GM19351 (cell line): Measurements from ENCODE around the gene IGSF22.

Source experiments
- ATAC-seq: cut with Tn5 transposase; IDR thresholded peaks from one replicate; pipeline ENCODE4 v1.9.1; 2021; ENCODE audit warnings: mild to moderate bottlenecking, moderate library complexity; ENCODE audit not compliant: unreplicated experiment

IGSF22 gene

DNA sequence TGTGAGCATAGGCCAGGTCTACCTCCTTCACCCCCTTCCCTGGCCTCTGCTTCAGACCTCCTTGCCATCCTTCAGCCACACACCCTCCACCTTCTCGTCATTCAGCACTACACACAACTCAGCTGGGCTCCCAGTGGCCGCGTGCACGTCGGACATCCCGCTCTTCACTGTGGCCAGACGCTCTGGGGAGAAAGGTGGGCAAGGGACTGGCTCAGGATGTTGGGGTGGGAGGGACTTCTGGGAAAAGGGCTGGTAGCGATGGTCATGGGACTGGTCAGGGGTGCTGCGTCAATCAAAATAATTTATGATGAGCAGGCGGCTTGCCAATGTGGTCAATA, 11.6 kb downstream of the IGSF22 start:
- no peak for ATAC-seq

DNA sequence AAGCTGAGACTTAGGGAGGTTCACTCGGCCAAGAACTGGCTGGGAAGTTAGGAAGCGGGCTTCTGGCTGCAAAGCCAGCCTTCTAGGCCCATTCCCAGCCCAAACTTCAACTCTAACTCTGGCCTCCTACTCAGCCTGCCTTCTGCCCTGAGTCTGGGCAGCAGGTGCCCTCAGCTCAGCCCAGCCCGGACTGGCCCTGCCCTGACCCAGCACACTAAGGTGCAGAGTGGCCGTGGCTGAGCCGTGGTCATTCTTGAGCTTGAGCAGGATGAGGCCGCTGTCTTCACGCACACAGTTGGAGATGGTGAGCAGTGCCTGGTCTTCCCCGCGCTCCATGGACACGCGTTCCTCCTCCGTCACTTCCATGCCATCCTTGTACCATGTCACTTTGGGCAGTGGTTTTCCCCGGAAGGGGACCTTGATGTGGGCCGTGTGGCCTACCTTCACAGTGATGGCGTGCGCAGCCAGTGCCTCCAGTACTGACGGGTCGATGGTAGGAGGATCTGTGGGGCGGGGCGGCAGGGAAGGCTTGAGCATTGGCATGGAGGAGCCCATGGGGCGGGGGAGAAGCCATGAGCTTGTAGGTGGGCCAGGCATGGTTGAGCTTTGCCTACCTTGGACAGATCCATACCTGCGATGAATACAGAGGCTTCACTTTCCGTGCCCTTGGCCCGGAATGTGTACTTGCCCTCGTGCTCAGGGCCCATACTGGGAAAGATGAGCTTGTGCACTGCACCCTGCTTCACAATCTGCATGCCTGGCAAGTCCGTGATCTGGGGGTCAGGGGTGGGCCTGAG, 12.1 kb downstream of the IGSF22 start:
- no peak for ATAC-seq

DNA sequence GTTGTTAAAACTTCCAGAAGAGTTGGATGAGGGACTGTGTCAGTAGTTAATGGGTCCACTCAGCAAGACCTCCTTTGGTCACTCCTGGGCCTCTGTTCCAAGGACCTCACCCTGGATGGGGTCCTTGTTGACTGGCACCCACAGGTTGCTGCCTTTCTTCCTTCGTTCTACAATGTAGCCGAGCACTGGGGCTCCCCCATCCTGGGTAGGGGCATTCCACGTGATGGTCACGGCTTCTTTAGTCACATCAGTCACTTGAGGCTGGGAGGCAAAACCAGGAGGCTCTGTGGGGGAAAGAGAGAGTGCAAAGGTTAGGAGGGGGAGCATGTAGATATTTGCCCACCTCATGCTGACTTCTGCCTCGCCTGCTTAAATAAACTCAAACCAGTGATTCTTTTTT, 15.4 kb downstream of the IGSF22 start:
- ATAC-seq = no peak

DNA sequence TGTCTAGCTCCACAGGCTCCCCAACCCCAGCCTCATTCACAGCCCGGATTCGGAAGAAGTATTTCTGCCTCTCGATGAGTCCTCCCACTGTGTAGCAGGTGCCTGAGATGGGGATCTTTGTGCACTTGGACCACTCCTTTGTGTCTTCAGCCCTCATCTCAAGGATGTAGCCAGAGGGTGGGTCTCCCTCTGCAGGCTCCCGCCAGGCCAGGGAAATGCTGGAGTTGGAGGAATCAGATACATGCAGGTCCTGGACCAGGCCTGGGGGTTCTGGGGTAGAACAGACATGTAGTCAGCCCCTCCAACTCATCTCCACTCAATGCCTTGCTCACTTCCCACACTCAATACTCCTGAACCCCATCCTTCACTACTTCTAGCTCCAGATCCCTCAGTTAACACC, 16.6 kb downstream of the IGSF22 start:
- ATAC-seq = no peak

DNA sequence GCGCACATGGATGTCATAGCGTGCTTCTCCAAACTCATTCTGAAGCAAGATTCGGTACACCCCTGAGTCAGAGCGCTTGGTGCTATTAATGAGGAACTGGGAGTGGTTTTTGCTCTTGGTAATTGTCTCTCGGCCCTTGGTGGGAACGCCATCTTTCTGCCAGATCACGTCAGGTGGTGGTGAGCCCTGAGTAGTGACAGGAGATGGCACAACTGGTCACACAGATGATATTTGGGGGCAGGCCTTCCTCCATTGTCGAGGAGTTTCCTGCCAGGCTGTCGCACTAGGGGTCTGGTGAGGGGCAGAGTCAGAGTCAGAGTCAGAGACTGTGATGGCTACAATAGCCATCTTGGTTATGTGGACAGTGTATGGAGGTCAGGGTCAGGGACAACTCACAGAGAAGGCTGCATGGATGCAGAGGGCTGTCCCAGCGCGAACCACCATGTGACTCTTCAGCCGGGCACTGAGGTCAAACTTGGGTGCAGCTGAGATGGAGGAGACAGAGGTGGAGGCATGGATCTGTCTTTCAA, 18.1 kb downstream of the IGSF22 start:
- no peak for ATAC-seq

DNA sequence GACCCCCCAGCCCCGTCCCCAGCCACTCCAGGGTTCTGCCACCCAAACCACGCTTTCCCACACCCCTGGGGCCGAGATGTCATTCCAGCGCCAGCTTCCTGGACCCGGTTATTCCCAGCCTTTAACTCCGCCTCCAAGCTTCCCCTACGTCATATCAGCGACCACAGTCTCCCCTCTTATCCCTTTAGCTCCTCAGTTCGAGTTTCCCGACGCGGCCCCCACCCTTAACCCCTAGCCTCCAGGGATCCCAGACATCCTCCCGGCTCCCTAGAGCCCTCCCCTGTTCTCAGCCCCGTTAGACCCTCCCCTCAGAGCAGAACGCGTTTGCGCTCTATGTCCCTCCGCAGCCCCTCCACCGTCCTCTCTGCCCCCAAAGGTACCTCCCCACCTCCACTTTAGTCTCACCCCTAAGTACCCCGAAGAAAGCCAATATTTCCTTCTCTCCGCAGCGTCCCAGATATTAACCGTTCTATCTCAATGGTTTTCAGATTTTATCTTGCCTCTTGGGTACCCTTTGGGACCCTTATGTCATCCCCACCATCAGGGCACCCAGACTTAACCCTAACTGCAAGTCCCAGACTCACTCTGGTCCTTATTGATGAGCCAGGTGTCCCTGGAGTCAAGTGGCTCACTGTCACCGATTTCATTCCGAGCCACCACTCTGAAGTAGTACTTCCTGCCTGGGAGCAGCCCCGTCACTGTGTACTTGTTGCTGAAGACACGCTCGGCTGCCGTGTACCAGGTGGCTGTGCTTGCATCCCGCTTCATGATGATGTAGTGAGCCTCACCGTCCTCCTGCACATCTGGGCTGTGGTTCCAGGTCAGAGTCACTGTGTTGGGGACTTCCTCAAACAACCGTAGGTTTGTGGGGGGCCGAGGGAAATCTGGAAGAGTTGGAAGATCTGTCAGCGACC, 19.4 kb downstream of the IGSF22 start:
- peak; percentile 65 for ATAC-seq

DNA sequence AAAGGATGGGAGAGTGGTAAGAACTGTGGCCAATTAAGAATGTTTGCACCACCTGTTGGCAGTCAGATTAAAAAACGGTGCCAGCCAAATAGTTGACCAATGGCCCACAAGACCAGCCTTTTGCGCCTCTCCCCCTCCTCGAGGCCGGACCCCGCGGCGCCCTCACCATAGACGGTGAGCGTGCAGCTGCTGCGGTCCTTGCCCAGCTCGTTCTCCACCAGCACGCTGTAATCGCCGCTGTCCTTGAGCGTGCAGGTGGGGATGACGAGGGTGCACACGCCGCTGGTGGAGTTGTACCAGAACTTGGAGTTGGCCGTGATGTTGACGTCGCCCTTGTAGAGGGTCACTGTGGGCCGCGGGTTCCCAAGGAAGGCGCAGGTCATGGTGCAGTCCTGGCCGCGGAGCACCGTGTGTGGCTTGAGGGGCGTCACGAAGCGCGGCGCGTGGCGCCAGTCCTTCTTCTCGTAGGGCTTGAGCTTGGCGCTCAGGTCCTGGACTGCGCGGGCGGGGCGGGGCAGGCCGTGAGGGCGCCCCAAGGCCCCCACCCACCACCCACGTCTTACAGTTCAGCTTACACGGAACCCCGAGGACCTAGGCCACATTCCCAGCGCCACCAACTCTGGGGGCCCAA, 20.2 kb downstream of the IGSF22 start:
- ATAC-seq = no peak

DNA sequence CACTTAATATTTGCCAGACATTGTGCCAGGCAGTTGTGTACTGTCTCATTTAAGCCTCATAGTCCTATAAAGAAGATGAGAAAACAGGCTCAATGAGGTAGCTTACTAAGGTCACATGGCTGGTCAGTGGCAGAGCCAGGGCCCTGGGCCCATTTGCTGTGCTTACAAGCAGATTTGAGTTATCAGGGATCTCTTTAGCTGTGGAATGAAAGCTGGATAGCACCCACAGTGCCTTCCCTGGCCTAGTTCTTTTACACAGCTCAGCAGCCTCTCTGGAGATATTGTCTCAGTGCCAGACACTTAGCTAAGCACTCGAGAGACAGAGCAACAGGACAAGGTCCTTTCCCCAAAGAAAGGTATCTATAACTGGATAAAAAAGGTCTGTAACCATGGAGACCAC, 21.3 kb downstream of the IGSF22 start:
- no peak for ATAC-seq

DNA sequence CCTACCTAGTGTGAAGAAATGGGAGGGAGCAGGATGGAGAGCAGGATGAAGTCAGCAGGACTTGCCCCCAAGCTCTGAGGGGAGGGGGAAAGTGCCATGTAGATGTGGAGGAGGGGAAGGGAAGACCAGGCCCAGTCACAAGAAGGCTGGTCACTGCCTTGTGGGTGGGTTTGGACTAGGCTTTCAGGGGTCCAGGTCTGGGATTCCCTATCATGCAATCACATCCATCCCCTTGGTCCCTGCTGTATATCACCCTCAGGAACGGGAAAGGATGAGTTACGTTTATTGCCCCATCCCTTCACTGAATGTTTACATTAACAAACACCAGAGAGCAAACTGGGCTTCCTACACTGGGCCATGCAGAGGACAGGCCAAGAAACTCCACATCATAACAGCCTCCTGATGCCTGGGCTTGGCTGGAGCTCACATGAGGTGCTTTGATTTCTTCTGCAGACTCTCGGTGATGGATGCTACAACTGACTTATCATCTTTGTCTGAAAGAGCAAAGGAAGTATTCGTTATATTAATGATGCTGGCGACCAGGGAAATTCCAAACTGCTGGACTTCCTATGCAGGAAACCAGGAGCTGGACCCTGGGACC, 21.8 kb downstream of the IGSF22 start:
- ATAC-seq = no peak

DNA sequence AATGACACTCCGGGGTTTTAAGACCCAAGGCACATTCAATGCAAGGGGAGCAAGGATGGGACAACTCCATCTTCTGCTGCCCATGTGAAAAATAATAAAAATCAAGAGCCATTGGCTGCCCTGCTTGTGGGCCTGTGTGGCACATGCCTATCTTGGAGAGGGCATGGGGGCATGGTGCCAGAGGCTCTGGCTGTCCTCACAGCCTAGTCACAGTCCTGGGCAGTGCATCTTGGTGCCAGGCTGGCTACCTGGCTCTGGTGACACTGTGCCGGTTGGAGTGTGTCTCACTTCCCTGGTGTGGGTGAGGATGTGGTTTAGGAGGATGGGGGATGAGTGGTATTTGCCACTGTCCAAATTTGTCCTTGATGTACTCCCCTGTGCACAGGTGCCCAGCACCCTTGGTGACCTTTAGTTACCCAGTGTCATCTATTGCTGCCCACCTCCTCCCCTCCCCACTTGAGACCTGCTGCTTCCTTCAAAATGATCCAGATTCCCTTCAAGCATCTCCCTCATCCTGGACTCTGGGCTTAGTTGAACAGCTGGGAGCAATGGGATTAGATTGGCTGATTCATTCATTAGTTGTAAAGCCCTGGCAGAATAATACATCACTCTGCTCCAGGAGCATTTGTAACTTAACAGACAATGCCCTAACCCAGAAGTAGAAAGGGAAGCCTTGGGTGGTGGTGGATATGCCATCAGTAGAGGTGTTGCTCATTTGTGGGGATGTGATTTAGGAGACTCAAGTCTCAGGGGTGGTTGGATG, 22.8 kb downstream of the IGSF22 start:
- ATAC-seq = no peak

DNA sequence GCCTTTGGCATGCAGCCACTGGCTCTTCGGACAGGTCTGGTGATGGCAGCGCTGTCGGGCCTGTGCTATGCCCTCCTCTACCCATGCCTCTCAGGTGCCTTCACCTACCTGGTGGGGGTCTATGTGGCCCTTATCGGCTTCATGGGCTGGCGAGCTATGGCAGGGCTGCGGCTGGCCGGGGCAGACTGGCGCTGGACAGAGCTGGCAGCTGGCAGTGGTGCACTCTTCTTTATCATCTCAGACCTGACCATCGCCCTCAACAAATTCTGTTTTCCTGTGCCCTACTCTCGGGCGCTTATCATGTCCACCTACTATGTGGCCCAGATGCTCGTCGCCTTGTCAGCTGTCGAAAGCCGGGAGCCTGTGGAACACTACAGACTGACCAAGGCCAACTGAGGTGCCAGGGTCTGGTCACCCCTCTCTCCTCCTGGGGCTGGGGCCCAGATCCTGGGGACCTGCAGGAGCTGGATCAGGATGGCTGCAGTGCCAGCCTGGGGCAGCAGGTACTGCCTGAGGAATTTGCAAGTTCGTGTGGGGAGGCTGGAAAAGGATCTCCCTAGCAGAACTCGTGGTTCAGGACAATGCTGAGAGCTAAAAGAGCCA, 24.3 kb downstream of the IGSF22 start:
- ATAC-seq = no peak

DNA sequence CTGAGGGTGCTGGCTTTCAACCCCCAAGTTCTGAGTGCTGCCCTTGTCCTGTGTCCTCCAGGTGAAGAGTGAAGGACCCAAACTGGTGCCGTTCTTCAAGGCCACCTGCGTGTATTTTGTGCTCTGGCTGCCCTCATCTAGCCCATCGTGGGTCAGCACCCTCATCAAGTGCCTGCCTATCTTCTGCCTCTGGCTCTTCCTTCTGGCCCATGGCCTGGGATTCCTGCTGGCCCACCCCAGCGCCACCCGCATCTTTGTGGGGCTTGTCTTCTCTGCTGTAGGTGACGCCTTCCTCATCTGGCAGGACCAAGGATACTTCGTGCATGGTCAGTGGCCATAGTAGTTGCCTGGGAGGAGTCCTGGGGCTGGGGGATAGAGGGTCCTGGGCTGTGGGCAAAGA, 25.1 kb downstream of the IGSF22 start:
- no peak for ATAC-seq

DNA sequence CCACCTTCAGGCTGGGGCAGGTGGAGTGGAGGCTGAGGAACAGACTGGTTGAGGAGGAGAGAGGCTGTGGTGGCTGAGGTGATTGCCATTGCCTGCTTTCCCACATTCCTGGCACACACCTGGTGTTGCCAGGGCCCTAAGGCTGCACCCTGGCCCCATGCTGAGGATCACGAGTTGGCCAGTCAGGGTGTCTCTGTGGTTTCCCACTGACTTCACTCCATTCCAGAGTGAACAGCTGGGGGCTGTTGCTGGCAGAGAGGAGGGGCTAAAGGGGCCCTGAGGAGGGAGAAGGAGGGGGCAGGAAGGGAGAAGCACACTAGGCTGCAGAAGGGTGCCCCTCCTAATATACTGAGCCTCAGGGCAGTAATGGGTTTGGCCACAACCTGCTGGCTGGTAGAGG, 25.6 kb downstream of the IGSF22 start:
- no peak for ATAC-seq

DNA sequence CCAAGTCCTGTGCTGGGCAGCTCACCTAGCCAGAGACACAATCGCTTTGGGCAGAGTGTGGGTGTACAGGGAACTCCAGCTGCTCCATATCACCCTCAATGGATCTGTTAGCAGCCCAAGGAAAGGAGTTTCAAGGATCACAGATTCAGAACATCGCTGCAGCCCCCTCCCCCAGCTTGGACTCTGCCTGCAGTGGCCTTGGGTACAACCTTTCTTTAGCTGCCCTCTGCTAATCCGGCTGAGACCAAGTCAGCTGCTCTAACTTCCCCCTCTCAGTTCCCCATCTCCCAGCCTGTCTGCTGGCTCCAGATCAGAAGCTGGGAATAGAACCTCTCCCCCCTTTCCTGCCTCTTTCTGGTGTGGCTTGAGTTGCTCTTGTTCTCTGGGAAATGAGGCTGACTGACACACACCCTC, 26.1 kb downstream of the IGSF22 start:
- ATAC-seq = no peak

DNA sequence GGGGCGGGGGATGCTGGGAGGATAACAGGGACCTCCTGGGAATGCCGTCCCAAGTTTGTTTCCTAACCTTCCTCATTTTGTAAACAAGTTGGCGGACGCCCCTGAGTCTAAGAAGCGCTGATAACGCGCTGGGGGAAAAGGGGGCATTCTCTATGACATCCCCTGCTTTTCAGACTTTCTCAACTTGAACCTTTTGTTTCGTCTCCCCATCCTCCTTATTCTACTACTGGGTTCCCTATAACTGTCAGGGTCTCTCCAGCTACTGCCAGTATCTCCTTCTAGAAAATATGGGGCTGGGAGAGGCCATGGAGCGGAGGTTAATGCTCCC, 26.8 kb downstream of the IGSF22 start:
- no peak for ATAC-seq

DNA sequence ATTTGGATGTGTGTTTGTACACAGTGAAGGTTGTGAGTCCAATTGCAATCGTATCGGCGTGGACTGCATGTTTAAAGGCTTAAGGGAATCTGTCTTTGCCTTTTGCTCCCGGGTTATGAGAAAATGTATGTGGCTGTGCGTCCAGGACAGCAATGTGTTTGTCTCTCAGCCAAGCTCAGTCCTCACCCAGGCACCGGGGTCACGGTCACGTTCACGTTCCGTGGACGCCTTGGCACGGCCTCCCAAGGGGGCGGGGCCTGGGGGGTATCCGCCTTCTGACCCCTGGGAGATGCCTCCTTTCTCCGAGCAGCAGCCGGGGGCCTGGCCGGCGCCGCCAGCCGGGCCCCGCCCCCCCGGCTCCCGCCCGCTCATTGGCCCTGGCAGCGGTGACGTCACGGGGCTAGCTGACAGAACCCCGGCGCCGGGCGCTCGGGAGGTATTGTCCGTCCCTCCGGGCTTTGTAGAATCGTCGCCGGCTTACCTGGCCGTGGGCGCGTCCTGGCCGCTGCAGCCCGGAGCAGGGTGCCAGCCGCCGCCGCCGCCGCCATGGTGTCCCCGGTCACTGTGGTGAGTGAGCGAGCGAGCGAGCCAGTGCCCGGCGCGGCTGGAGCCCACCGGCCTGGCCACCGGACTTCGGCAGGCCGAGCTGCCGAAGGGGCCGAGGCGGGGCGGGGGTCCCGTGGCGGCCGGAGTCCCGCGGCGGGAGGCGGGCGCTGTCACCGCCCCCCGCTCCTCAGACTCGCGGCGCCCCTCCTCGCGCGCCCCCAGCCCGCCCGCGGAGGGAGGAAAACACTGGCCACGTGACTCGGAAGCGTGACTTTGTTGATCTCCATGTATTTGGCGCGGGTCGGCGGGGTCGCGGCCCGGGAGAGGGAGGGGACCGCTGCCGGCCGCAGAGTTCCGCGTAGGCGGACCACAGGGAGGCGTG, 27.4 kb downstream of the IGSF22 start, which contains the start of gene TMEM86A:
Gene TMEM86A, plus strand, starts transcription at position 439 of the 928 bp plus-strand sequence. Its CDS starts 108 bp downstream, at position 547.
- ATAC-seq = peak; percentile 98

DNA sequence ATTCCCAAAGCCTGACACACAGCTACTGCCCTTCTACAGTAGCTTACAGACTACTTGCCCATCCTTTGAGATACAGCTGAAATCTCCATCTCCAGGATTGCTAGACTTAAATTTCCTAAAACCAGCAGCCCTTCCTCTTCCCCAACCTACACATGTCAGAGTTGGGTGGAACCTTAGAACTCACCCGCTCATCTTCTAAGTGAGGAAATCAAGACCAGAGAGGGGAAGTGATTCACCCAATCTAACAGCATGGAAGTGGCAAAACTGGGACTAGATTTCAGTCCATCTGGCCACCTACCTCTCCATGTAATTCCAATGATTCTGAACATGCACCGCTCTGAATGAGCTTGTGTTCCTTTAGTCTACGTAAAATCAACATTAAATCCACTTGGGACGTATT, 28.4 kb downstream of the IGSF22 start:
- no peak for ATAC-seq

DNA sequence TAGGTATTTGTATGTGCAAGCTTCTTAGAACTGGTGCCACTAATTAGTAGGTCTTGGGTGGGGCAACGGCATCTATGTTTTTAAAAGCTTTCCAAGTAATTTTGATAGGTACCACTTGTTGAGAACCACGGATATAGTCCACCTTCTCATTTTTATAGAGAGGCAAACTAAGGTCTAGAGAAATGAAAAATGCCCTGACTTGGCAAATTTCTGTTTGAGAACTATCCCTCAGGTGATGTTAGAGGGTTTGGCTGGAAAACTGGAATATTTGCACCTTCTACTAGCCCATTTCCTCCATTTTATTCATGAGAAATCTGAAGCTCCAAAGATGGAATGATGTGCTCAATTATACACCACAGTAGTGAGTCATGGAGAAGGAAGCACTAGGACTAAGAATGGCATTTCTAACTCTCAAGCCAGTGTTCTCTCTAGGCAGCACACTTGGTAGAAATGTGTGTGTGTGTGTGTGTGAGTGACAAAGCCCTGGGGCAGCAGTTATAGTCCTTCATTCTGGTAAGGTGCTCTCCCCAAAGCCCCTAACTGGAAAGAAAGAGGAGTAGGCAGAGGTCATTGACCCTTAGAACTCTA, 29.3 kb downstream of the IGSF22 start:
- no peak for ATAC-seq
